ENCODE results near the gene SLC17A7. TPM values are rescaled to one million over a fixed set of nuclear protein-coding genes. Genes with fewer than 3 reads are reported as not detected.

SLC17A7 gene
- total and polyA plus RNA-seq, 2 of the 13 experiments (the other 11 are each of a cell fraction or from before 2014, with no cell fraction given): 0.32 TPM; not detected in 1

- TF ChIP-seq, protein P1, sequence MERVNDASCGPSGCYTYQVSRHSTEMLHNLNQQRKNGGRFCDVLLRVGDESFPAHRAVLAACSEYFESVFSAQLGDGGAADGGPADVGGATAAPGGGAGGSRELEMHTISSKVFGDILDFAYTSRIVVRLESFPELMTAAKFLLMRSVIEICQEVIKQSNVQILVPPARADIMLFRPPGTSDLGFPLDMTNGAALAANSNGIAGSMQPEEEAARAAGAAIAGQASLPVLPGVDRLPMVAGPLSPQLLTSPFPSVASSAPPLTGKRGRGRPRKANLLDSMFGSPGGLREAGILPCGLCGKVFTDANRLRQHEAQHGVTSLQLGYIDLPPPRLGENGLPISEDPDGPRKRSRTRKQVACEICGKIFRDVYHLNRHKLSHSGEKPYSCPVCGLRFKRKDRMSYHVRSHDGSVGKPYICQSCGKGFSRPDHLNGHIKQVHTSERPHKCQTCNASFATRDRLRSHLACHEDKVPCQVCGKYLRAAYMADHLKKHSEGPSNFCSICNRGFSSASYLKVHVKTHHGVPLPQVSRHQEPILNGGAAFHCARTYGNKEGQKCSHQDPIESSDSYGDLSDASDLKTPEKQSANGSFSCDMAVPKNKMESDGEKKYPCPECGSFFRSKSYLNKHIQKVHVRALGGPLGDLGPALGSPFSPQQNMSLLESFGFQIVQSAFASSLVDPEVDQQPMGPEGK (CRISPR knock-in tag; IDR thresholded peaks at IDR 0.05): 0 out of 2 replicates have a peak, but pooled peaks have one; percentile 3
- no peak for TF ChIP-seq ZNF644 (CRISPR knock-in tag; IDR thresholded peaks at IDR 0.05; ENCODE audit: low read depth)
- TF ChIP-seq PREB (CRISPR knock-in tag; IDR thresholded peaks at IDR 0.05): no peak
- TF ChIP-seq ZNF776 (CRISPR knock-in tag; IDR thresholded peaks at IDR 0.05): no peak
- TF ChIP-seq, protein P2, sequence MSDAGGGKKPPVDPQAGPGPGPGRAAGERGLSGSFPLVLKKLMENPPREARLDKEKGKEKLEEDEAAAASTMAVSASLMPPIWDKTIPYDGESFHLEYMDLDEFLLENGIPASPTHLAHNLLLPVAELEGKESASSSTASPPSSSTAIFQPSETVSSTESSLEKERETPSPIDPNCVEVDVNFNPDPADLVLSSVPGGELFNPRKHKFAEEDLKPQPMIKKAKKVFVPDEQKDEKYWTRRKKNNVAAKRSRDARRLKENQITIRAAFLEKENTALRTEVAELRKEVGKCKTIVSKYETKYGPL (CRISPR knock-in tag; IDR thresholded peaks at IDR 0.05): no peak
- peak; percentile 40 for TF ChIP-seq NCOA2 (CRISPR knock-in tag; IDR thresholded peaks at IDR 0.05)
- TF ChIP-seq, protein P3, sequence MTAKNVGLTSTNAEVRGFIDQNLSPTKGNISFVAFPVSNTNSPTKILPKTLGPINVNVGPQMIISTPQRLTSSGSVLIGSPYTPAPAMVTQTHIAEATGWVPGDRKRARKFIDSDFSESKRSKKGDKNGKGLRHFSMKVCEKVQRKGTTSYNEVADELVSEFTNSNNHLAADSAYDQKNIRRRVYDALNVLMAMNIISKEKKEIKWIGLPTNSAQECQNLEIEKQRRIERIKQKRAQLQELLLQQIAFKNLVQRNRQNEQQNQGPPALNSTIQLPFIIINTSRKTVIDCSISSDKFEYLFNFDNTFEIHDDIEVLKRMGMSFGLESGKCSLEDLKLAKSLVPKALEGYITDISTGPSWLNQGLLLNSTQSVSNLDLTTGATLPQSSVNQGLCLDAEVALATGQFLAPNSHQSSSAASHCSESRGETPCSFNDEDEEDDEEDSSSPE (CRISPR knock-in tag; IDR thresholded peaks at IDR 0.05): peak; percentile 65
- no peak for TF ChIP-seq IKZF1 (IDR thresholded peaks at IDR 0.05)
- TF ChIP-seq, protein P4, sequence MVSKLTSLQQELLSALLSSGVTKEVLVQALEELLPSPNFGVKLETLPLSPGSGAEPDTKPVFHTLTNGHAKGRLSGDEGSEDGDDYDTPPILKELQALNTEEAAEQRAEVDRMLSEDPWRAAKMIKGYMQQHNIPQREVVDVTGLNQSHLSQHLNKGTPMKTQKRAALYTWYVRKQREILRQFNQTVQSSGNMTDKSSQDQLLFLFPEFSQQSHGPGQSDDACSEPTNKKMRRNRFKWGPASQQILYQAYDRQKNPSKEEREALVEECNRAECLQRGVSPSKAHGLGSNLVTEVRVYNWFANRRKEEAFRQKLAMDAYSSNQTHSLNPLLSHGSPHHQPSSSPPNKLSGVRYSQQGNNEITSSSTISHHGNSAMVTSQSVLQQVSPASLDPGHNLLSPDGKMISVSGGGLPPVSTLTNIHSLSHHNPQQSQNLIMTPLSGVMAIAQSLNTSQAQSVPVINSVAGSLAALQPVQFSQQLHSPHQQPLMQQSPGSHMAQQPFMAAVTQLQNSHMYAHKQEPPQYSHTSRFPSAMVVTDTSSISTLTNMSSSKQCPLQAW (CRISPR knock-in tag; IDR thresholded peaks at IDR 0.05): peak; percentile 90
- TF ChIP-seq, protein P5, sequence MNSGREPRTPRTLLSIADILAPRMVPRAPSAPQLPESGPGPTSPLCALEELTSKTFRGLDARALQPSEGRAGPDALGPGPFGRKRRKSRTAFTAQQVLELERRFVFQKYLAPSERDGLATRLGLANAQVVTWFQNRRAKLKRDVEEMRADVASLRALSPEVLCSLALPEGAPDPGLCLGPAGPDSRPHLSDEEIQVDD (CRISPR knock-in tag; IDR thresholded peaks at IDR 0.05; ENCODE audit: borderline replicate concordance): no peak
- TF ChIP-seq DR1 (CRISPR knock-in tag; IDR thresholded peaks at IDR 0.05): no peak
- no peak for TF ChIP-seq SNAI1 (CRISPR knock-in tag; IDR thresholded peaks at IDR 0.05; ENCODE audit: borderline replicate concordance)
- TF ChIP-seq KLF6 (CRISPR knock-in tag; IDR thresholded peaks at IDR 0.05): no peak
- TF ChIP-seq MTF1 (CRISPR knock-in tag; IDR thresholded peaks at IDR 0.05): 0 out of 2 replicates have a peak, but pooled peaks have one; percentile 29
- TF ChIP-seq ZNF280D (CRISPR knock-in tag; IDR thresholded peaks at IDR 0.05): no peak
- TF ChIP-seq PAX8 (CRISPR knock-in tag; IDR thresholded peaks at IDR 0.05; ENCODE audit: borderline replicate concordance): no peak
- no peak for TF ChIP-seq HHEX (CRISPR knock-in tag; IDR thresholded peaks at IDR 0.05)
- no peak for TF ChIP-seq ZNF577 (CRISPR knock-in tag; IDR thresholded peaks at IDR 0.05; ENCODE audit: borderline replicate concordance, low read depth)
These were observed 10.3 kb upstream of the SLC17A7 start, which contains the start of gene PIH1D1 (continued) for GRCh38 chr19:49451430-49452181.
